GM19043 (cell line): ENCODE measurements around the gene ANTXR1.

ENCODE experiments used
- ATAC-seq: cut with Tn5 transposase; IDR thresholded peaks from one replicate; pipeline ENCODE4 v1.9.1; 2021; ENCODE audit warnings: low read depth; ENCODE audit not compliant: unreplicated experiment

ANTXR1 gene

GRCh38 chr2:69013142-69013839, at the start of gene ANTXR1:
Gene ANTXR1 (plus strand): TSS chr2:69013179. CDS start chr2:69013500, 321 bp downstream.
- no peak for ATAC-seq

- no peak for ATAC-seq
These were observed 48.7 kb upstream of the ANTXR1 start for GRCh38 chr2:68964282-68964681.

- ATAC-seq = no peak
These were observed 44.8 kb upstream of the ANTXR1 start for GRCh38 chr2:68968221-68968620.

- ATAC-seq = no peak
These were observed 43.1 kb upstream of the ANTXR1 start for GRCh38 chr2:68969736-68970490.

- no peak for ATAC-seq
These were observed 42.3 kb upstream of the ANTXR1 start for GRCh38 chr2:68970566-68971265.

GRCh38 chr2:68971591-68972231, 41.3 kb upstream of the ANTXR1 start:
- ATAC-seq = no peak

- ATAC-seq = no peak
These were observed 38.7 kb upstream of the ANTXR1 start, which contains the start of gene GKN1 for GRCh38 chr2:68974251-68974650. Gene GKN1 (plus strand): TSS chr2:68974636. CDS start chr2:68974678, 42 bp downstream.

GRCh38 chr2:68974946-68975665, 37.9 kb upstream of the ANTXR1 start:
- no peak for ATAC-seq

GRCh38 chr2:68975844-68976243, 37.1 kb upstream of the ANTXR1 start:
- no peak for ATAC-seq

- ATAC-seq = no peak
These were observed 35.5 kb upstream of the ANTXR1 start for GRCh38 chr2:68977453-68977852.

- no peak for ATAC-seq
These were observed 34.9 kb upstream of the ANTXR1 start for GRCh38 chr2:68978098-68978497.

- ATAC-seq = no peak
These were observed 32.0 kb upstream of the ANTXR1 start for GRCh38 chr2:68980956-68981355.

GRCh38 chr2:68987021-68987503, 25.9 kb upstream of the ANTXR1 start:
- no peak for ATAC-seq

GRCh38 chr2:68989035-68989434, 23.9 kb upstream of the ANTXR1 start:
- no peak for ATAC-seq

- no peak for ATAC-seq
These were observed 20.6 kb upstream of the ANTXR1 start for GRCh38 chr2:68992341-68992740.

GRCh38 chr2:68992933-68993332, 20.0 kb upstream of the ANTXR1 start:
- no peak for ATAC-seq

- ATAC-seq = no peak
These were observed 19.3 kb upstream of the ANTXR1 start for GRCh38 chr2:68993660-68994059.

GRCh38 chr2:68994864-68995263, 18.1 kb upstream of the ANTXR1 start:
- no peak for ATAC-seq

GRCh38 chr2:68995916-68996315, 17.1 kb upstream of the ANTXR1 start:
- no peak for ATAC-seq

GRCh38 chr2:68997401-68997800, 15.6 kb upstream of the ANTXR1 start:
- no peak for ATAC-seq
